ENCODE measurements around the gene IFNLR1. TPM values are rescaled to one million over a fixed set of nuclear protein-coding genes. Genes with fewer than 3 reads are reported as not detected.

IFNLR1 gene
- total RNA-seq, 2 donors from 2014 or later = 7.9 to 16.8 TPM

DNA sequence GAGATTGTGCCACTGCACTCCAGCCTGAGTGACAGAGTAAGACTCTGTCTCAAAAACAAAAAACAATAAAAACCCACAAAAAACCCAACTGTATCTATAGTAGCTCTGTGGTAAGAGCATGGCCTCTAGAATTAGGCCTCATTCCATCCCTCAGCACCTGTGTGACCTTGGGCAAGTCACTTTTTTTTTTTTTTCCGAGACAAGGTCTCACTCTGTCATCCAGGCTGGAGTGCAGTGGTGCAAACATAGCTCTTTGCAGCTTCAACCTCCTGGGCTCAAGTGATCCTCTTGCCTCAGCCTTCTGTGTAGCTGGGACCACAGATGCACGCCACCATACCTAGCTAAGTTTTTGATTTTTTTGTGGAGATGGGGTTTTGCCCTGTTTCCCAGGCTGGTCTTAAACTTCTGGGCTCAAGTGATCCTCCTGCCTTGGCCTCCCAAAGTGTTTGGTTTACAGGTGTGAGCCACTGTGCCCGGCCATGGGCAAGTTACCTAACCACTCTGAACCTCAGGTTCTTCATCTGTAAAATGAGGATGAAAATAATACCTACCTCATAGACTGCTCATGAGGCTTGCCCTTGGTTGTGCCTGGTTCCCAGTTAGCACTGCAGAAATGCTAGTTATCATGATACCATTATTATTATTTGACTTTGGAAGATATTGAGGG lies 59.8 kb downstream of the IFNLR1 start:
- no peaks in the 10 kb centered on the region for H3K4me1 ChIP-seq
- TF ChIP-seq, protein P1, sequence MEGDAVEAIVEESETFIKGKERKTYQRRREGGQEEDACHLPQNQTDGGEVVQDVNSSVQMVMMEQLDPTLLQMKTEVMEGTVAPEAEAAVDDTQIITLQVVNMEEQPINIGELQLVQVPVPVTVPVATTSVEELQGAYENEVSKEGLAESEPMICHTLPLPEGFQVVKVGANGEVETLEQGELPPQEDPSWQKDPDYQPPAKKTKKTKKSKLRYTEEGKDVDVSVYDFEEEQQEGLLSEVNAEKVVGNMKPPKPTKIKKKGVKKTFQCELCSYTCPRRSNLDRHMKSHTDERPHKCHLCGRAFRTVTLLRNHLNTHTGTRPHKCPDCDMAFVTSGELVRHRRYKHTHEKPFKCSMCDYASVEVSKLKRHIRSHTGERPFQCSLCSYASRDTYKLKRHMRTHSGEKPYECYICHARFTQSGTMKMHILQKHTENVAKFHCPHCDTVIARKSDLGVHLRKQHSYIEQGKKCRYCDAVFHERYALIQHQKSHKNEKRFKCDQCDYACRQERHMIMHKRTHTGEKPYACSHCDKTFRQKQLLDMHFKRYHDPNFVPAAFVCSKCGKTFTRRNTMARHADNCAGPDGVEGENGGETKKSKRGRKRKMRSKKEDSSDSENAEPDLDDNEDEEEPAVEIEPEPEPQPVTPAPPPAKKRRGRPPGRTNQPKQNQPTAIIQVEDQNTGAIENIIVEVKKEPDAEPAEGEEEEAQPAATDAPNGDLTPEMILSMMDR (IDR thresholded peaks at IDR 0.05) = no peak
- no peak overlapping the region for H3K9ac ChIP-seq (ENCODE audit: low read depth in 2 of 2, low read length in 2 of 2)
- H3K9me3 ChIP-seq = no peaks in the 10 kb centered on the region
- no peaks in the 10 kb centered on the region for H3K36me3 ChIP-seq
- no peak overlapping the region for H3K27ac ChIP-seq
- intact Hi-C loops (cut with DNase I) = no loop called here
- H3K27me3 ChIP-seq = no peaks in the 10 kb centered on the region
- DNase-seq = no peak
- no peak overlapping the region for H3K4me3 ChIP-seq

- no peaks in the 10 kb centered on the region for H3K4me1 ChIP-seq
- H3K9me3 ChIP-seq = no peaks in the 10 kb centered on the region
- H3K4me3 ChIP-seq = no peak overlapping the region
- H3K36me3 ChIP-seq = no peaks in the 10 kb centered on the region
- DNase-seq = no peak
- no peak overlapping the region for H3K9ac ChIP-seq (ENCODE audit: low read depth in 2 of 2, low read length in 2 of 2)
- H3K27me3 ChIP-seq = no peaks in the 10 kb centered on the region
- H3K27ac ChIP-seq = no peak overlapping the region
- TF ChIP-seq, protein P1 (IDR thresholded peaks at IDR 0.05) = no peak
- intact Hi-C loops (cut with DNase I) = no loop called here
Observed at GRCh38 chr1:24126672-24127023, 60.4 kb downstream of the IFNLR1 start.

DNA sequence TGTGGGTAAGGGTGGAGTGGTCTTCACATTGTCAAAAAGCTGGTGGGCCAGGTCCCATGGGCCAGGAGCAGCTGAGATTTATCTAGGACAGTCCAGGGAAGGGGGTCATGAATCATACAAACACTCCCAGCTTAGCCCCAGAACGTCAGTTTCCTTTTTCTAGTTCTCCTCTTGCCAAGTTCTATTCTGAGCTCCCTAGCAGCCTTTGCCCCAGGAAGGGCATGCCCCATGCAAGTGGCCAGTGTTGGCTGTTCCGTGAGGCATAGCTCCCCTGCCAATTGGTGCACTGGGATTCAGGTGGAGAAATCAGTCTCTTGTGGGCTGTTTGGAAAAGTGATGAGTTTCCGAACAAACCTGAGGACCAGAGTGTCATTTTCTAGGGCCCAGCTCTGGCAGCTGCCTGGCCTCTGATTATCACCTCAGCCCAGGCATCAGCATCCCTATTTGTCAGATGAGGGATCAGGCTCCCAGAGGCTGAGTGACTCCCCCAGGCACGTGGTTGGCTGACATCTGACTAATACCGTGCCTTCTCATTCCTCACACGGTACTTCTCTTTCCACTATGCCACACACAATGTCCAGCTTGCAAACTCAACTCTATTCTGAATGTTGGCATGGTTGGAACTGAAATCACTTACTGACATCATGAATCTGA lies 60.9 kb downstream of the IFNLR1 start:
- Histone ChIP-seq H3K27ac (no peak overlapping the region), H3K4me3 (no peak overlapping the region), H3K9ac (ENCODE audit: low read depth in 2 of 2, low read length in 2 of 2) (no peak overlapping the region), H3K9me3 (no peaks in the 10 kb centered on the region), H3K4me1 (no peaks in the 10 kb centered on the region), H3K27me3 (no peaks in the 10 kb centered on the region), H3K36me3 (no peaks in the 10 kb centered on the region)
- TF ChIP-seq, protein P1 (IDR thresholded peaks at IDR 0.05) = no peak
- intact Hi-C loops (cut with DNase I) = no loop called here
- DNase-seq = no peak

GRCh38 chr1:24125456-24125855 lies 61.6 kb downstream of the IFNLR1 start:
- TF ChIP-seq, protein P1 (IDR thresholded peaks at IDR 0.05) = no peak
- DNase-seq = no peak
- Histone ChIP-seq H3K4me3 (no peak overlapping the region), H3K4me1 (peaks cover 2% of the 10 kb centered on the region), H3K27ac (no peak overlapping the region), H3K36me3 (no peaks in the 10 kb centered on the region), H3K9me3 (no peaks in the 10 kb centered on the region), H3K9ac (ENCODE audit: low read depth in 2 of 2, low read length in 2 of 2) (no peak overlapping the region), H3K27me3 (no peaks in the 10 kb centered on the region)
- intact Hi-C loops (cut with DNase I) = no loop called here

- Histone ChIP-seq H3K4me3 (no peak overlapping the region), H3K4me1 (peaks cover 4% of the 10 kb centered on the region), H3K9me3 (no peaks in the 10 kb centered on the region), H3K36me3 (no peaks in the 10 kb centered on the region), H3K9ac (ENCODE audit: low read depth in 2 of 2, low read length in 2 of 2) (no peak overlapping the region), H3K27ac (no peak overlapping the region), H3K27me3 (no peaks in the 10 kb centered on the region)
- no peak for DNase-seq
- TF ChIP-seq, protein P1 (IDR thresholded peaks at IDR 0.05) = no peak
- intact Hi-C loops (cut with DNase I) = no loop called here
Observed at GRCh38 chr1:24124980-24125379, 62.1 kb downstream of the IFNLR1 start.
